GM19328 (cell line): Measurements from ENCODE around the gene B3GAT1.

Experiments used
- ATAC-seq: cut with Tn5 transposase; IDR thresholded peaks from one replicate; pipeline ENCODE4 v1.9.1; 2021; ENCODE audit warnings: mild to moderate bottlenecking, moderate library complexity; ENCODE audit not compliant: unreplicated experiment

Gene B3GAT1

DNA sequence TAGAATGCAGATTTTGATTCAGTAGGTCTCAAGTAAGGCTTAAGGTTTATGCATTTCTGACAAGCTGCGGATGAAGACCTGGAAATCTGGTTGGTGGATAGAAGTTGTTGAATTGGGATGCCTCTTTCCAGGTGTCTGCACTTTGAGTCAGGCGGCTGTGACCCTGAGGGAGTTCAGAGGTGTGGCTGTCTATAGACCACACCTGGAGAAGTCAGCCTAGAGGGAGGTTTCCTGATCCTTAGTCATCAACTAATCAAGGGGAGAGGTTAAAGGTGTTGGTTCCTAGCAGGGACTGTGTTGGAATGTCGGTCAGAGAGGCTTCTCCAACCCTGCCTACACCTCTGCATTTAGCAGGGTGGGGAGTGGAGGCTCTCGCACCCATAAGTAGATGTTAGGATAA lies 72.3 kb downstream of the B3GAT1 start:
- no peak for ATAC-seq

DNA sequence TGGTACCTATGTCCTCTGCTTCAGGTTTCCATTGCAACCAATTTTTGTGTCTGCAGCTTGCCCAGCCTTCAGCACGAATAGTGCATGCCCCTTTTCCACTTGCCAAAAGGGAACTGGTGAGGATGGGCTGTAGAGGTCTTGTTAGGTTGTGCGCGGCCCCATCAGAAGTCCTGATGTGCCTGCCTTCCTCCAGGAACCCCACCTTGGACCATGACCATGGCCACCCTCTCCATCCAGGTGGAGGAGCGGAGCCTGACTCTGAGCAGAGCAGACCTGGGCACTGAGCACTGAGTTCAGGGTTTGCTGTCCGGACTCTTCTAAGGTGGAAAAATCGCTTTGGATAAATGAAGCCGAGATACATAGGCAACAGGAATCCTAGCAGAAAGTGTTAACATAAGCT lies 73.4 kb downstream of the B3GAT1 start:
- ATAC-seq, result no peak

- ATAC-seq, result no peak
These were observed 74.0 kb downstream of the B3GAT1 start for GRCh38 chr11:134338068-134338467.

GRCh38 chr11:134337051-134337450 lies 75.0 kb downstream of the B3GAT1 start:
- ATAC-seq, result no peak

- no peak for ATAC-seq
These were observed 77.1 kb downstream of the B3GAT1 start for GRCh38 chr11:134334796-134335571.

GRCh38 chr11:134333946-134334345 lies 78.1 kb downstream of the B3GAT1 start:
- no peak for ATAC-seq

DNA sequence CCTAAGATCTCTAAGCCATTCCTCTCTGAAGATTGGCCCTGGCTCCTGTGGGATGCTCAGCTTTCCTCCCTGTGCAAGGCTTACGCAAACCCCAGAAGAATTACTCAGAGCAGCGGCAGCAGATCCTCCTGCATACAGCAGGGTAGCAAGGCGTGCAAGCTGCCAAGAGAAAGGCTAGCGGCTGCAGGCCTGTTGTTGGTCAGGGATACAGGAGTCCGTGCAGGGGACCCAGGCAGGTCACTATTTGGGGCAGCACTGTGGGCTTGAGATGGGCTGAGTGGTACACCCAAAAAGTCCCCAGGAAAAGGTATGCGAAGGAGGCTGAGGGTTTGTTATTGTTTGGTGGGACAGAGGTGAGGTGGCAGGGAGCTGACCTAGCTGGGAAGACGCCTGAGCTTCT lies 78.7 kb downstream of the B3GAT1 start:
- no peak for ATAC-seq

DNA sequence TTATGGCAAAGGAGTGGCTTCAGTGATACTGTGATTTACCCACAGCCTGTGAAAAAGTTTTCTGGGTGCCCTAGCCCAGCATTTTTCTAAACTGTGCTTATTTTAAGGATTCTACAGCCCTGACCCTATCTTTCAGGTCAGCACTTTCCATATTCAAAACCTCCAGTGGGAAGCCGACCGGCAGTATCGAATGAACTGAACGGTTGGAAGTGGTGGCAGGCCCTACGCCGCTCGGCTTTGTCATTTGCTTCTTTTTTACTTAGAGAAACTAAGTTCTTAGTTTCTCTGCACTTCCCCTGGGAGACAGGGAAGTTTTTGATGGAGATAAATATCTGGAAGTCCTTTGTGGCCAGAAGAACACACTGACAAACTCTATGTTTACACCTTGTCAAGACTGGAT lies 79.3 kb downstream of the B3GAT1 start:
- ATAC-seq, result no peak

DNA sequence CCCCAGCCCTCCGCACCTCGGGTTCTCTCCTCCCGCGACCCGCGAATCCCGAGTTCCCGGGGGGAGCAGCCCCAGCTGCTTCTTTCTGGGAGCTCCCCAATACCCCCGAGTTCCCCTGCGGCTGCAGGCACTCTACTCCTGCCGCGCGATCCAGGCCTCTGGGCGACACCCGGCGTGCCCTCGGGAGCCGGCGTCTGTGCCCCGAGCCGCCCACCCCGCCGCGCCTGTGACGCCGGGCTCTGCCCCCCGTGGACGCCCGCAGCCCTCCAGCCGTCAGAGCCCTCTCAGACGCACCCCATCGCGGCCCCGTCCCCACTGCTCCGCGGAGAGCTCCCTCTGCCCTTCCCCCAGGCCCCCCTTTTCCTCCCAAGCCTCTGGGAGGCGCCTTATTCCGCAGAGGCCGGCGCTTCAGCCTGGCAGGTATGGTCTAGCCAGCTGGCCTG lies 79.8 kb downstream of the B3GAT1 start:
- ATAC-seq, result no peak

- peak; percentile 85 for ATAC-seq
These were observed 80.5 kb downstream of the B3GAT1 start, which contains the start of gene GLB1L2 for GRCh38 chr11:134331354-134332188. Gene GLB1L2, plus strand, starts transcription at chr11:134331988. Its CDS starts 74 bp downstream, at chr11:134332062.

- no peak for ATAC-seq
These were observed 81.3 kb downstream of the B3GAT1 start for GRCh38 chr11:134330611-134331353.
